Fibroblast of mammary gland (primary cell): ENCODE data around the gene FRMPD1.
"Not testable (repeated sequence)": the region's sequence is repeated elsewhere in the genome, so short reads cannot be mapped to it uniquely, and the experiment has no call there.

Experiments used
- DNase-seq: peaks from one replicate; pipeline ENCODE4 v3.0.0-alpha.2; 2010; ENCODE audit warnings: low read depth
- H3K4me3 ChIP-seq: 2 replicates; pipeline ENCODE4 v1.5.1; 2011; ENCODE audit warnings: low read depth, mild to moderate bottlenecking, low read length, moderate library complexity; ENCODE audit not compliant: control insufficient read depth
- CTCF ChIP-seq: conservative IDR thresholded peaks from 2 replicates; pipeline ENCODE4 v1.5.1; 2011; ENCODE audit warnings: low read depth, low read length, inconsistent platforms; ENCODE audit not compliant: control insufficient read depth, insufficient read depth

Gene FRMPD1

GRCh38 chr9:37761511-37761910 is 110.8 kb downstream of the FRMPD1 start:
- peak; percentile 61 for DNase-seq

GRCh38 chr9:37765263-37765662 is 114.5 kb downstream of the FRMPD1 start:
- not testable (repeated sequence) for H3K4me3 ChIP-seq, DNase-seq

More at GRCh38 chr9:37761511-37761910, 110.8 kb downstream of the FRMPD1 start:
- TF ChIP-seq CTCF, result no peak
- no peak overlapping the region for H3K4me3 ChIP-seq

GRCh38 chr9:37769306-37769705 is 118.6 kb downstream of the FRMPD1 start:
- no peak for DNase-seq
- TF ChIP-seq CTCF, result no peak
- no peak overlapping the region for H3K4me3 ChIP-seq

- no peak overlapping the region for H3K4me3 ChIP-seq
- TF ChIP-seq CTCF, result no peak
- DNase-seq, result no peak
Measured at GRCh38 chr9:37769995-37770394, 119.2 kb downstream of the FRMPD1 start.

- peak; percentile 33 for DNase-seq
Measured at GRCh38 chr9:37775216-37775919, 124.6 kb downstream of the FRMPD1 start.

GRCh38 chr9:37776328-37776727 is 125.6 kb downstream of the FRMPD1 start:
- DNase-seq, result peak; percentile 59
- TF ChIP-seq CTCF, result no peak
- H3K4me3 ChIP-seq, result no peak overlapping the region

More at GRCh38 chr9:37775216-37775919, 124.6 kb downstream of the FRMPD1 start:
- H3K4me3 ChIP-seq, result no peak overlapping the region
- TF ChIP-seq CTCF, result no peak

- TF ChIP-seq CTCF, result no peak
- H3K4me3 ChIP-seq, result no peak overlapping the region
- no peak for DNase-seq
Measured at GRCh38 chr9:37778534-37778933, 127.8 kb downstream of the FRMPD1 start.
